Stimulated activated CD4-positive, alpha-beta T cell treated with anti-CD3 and anti-CD28 coated beads, TNF-alpha, amount 100 ng/mL, for 24 hours (primary cell): ENCODE measurements around the gene HCN2.

ENCODE experiments used
- DNase-seq, 3 experiments: peaks; one replicate each; pipeline ENCODE4 v3.0.0-alpha.2; 2020; ENCODE audit warnings: low read depth in 3 of 3

Gene HCN2

GRCh38 chr19:571566-571974 lies 18.1 kb upstream of the HCN2 start:
- DNase-seq = no peak

- peak; percentile 97 to 98 (median 97) for DNase-seq
Observed at GRCh38 chr19:572140-572742, 17.4 kb upstream of the HCN2 start, which contains the start of gene BSG. BSG (plus strand) TSS chr19:572596; CDS start chr19:572635, 39 bp downstream.

GRCh38 chr19:572743-573518 lies 16.8 kb upstream of the HCN2 start:
- no peak for DNase-seq

GRCh38 chr19:573519-573825 lies 16.2 kb upstream of the HCN2 start:
- DNase-seq = no peak

- DNase-seq = no peak
Observed at GRCh38 chr19:574658-575526, 14.8 kb upstream of the HCN2 start.

GRCh38 chr19:575527-576506 lies 13.9 kb upstream of the HCN2 start:
- no peak for DNase-seq

- DNase-seq = no peak
Observed at GRCh38 chr19:576768-577438, 12.8 kb upstream of the HCN2 start.

- DNase-seq = no peak
Observed at GRCh38 chr19:577439-578392, 12.0 kb upstream of the HCN2 start.

GRCh38 chr19:579111-579841 lies 10.4 kb upstream of the HCN2 start:
- DNase-seq = no peak

GRCh38 chr19:579842-580155 lies 9.9 kb upstream of the HCN2 start:
- no peak for DNase-seq

GRCh38 chr19:580274-580835 lies 9.3 kb upstream of the HCN2 start:
- no peak for DNase-seq

- no peak for DNase-seq
Observed at GRCh38 chr19:581399-582111, 8.1 kb upstream of the HCN2 start.

- no peak for DNase-seq
Observed at GRCh38 chr19:582497-583197, 7.0 kb upstream of the HCN2 start.

- no peak for DNase-seq
Observed at GRCh38 chr19:583198-583967, 6.3 kb upstream of the HCN2 start.

GRCh38 chr19:583968-584239 lies 5.8 kb upstream of the HCN2 start:
- DNase-seq = no peak

GRCh38 chr19:584240-585001 lies 5.3 kb upstream of the HCN2 start:
- DNase-seq = peak in 2 of 3 experiments; percentile 27 to 57
